HEK293T (cell line): ENCODE data around the gene RRBP1.

ENCODE experiments used
- BHLHE40 ChIP-seq: fragments of 450-650 bp; IDR thresholded peaks from 2 replicates; pipeline ENCODE4 v1.6.1; 2016; ENCODE audit warnings: mild to moderate bottlenecking, moderate library complexity, borderline replicate concordance
- CTBP1 ChIP-seq: fragments of 450-650 bp; IDR thresholded peaks from 2 replicates; pipeline ENCODE4 v1.6.1; 2016; ENCODE audit warnings: borderline replicate concordance
- ELF4 ChIP-seq: fragments of 450-650 bp; IDR thresholded peaks from 2 replicates; pipeline ENCODE4 v1.6.1; 2017; ENCODE audit warnings: antibody characterized with exemption
- FOXA1 ChIP-seq: fragments of 450-650 bp; IDR thresholded peaks from 2 replicates; pipeline ENCODE4 v1.6.1; 2016; ENCODE audit warnings: mild to moderate bottlenecking
- FOXK2 ChIP-seq: fragments of 450-650 bp; IDR thresholded peaks from 2 replicates; pipeline ENCODE4 v1.6.1; 2016; ENCODE audit warnings: mild to moderate bottlenecking
- PKNOX1 ChIP-seq: fragments of 450-650 bp; IDR thresholded peaks from 2 replicates; pipeline ENCODE4 v1.6.1; 2016
- SP1 ChIP-seq: fragments of 450-650 bp; IDR thresholded peaks from 2 replicates; pipeline ENCODE4 v1.6.1; 2017
- SUZ12 ChIP-seq: fragments of 450-650 bp; IDR thresholded peaks from 2 replicates; pipeline ENCODE4 v1.6.1; 2016; ENCODE audit warnings: mild to moderate bottlenecking
- TARDBP ChIP-seq: fragments of 450-650 bp; IDR thresholded peaks from 2 replicates; pipeline ENCODE4 v1.6.1; 2016
- ZNF384 ChIP-seq: fragments of 450-650 bp; IDR thresholded peaks from 2 replicates; pipeline ENCODE4 v1.6.1; 2016

GRCh38 chr20:17655865-17656479 is 26.1 kb downstream of the RRBP1 start:
- TF ChIP-seq TARDBP (no peak), CTBP1 (no peak), FOXK2 (no peak), ZNF384 (no peak), SUZ12 (no peak), PKNOX1 (no peak), SP1 (no peak), FOXA1 (no peak), BHLHE40 (no peak), ELF4 (no peak)
